IMR-90 (cell line): ENCODE measurements around the gene HAVCR1.

Experiments
- CEBPB ChIP-seq: IDR thresholded peaks from 2 replicates; pipeline ENCODE4 v1.6.1; 2012; ENCODE audit warnings: low read depth, low read length, improper control_type of control experiment
- CHD1 ChIP-seq: IDR thresholded peaks from 2 replicates; pipeline ENCODE4 v1.6.1; 2012; ENCODE audit warnings: low read depth, low read length, improper control_type of control experiment
- FOS ChIP-seq: fragments of 150-350 bp; IDR thresholded peaks from 2 replicates; pipeline ENCODE4 v1.6.1; 2016; ENCODE audit warnings: low read depth, low read length
- MAFK ChIP-seq: IDR thresholded peaks from 2 replicates; pipeline ENCODE4 v1.6.1; 2012; ENCODE audit warnings: low read depth, low read length, improper control_type of control experiment
- MXI1 ChIP-seq: IDR thresholded peaks from 2 replicates; pipeline ENCODE4 v1.6.1; 2012; ENCODE audit warnings: low read depth, mild to moderate bottlenecking, low read length, moderate library complexity, borderline replicate concordance
- NFE2L2 ChIP-seq: fragments of 150-350 bp; IDR thresholded peaks from 2 replicates; pipeline ENCODE4 v1.6.1; 2016; ENCODE audit warnings: low read depth, mild to moderate bottlenecking, low read length
- POLR2A ChIP-seq: IDR thresholded peaks from 2 replicates; pipeline ENCODE4 v1.6.1; 2012; ENCODE audit warnings: mild to moderate bottlenecking, low read depth, low read length
- RAD21 ChIP-seq: IDR thresholded peaks from 2 replicates; pipeline ENCODE4 v1.6.1; 2012; ENCODE audit warnings: low read length, improper control_type of control experiment
- RCOR1 ChIP-seq: IDR thresholded peaks from 2 replicates; pipeline ENCODE4 v1.6.1; 2012; ENCODE audit warnings: mild to moderate bottlenecking, low read length, improper control_type of control experiment; ENCODE audit not compliant: insufficient replicate concordance
- RFX5 ChIP-seq: IDR thresholded peaks from 2 replicates; pipeline ENCODE4 v1.8.0; 2012; ENCODE audit warnings: low read depth, mild to moderate bottlenecking, low read length, moderate library complexity
- SMC3 ChIP-seq: fragments of 150-350 bp; IDR thresholded peaks from 2 replicates; pipeline ENCODE4 v1.6.1; 2016; ENCODE audit warnings: low read depth, mild to moderate bottlenecking, antibody characterized with exemption, low read length, moderate library complexity
- TF ChIP-seq, protein P1 (sequence below): conservative IDR thresholded peaks from 2 replicates; pipeline ENCODE4 v1.5.1; 2012; ENCODE audit warnings: mild to moderate bottlenecking, low read depth, low read length, improper control_type of control experiment

DNA sequence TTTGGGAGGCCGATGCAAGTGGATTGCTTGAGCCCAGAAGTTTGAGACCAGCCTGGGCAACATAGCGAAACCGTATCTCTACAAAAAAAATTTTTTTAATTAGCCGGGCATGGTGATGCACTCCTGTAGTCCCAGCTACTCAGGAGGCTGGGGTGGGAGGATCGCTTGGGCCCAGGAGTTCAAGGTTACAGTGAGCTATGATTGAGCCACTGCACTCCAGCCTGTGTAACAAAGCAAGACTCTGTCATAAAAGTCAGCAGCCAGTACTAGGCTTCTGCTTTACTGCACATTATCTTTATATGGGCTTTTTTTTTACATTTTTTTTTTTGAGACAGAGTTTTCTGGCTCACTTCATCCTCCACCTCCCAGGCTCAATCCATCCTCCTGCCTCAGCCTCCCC lies 9.4 kb upstream of the HAVCR1 start:
- TF ChIP-seq, protein P1, sequence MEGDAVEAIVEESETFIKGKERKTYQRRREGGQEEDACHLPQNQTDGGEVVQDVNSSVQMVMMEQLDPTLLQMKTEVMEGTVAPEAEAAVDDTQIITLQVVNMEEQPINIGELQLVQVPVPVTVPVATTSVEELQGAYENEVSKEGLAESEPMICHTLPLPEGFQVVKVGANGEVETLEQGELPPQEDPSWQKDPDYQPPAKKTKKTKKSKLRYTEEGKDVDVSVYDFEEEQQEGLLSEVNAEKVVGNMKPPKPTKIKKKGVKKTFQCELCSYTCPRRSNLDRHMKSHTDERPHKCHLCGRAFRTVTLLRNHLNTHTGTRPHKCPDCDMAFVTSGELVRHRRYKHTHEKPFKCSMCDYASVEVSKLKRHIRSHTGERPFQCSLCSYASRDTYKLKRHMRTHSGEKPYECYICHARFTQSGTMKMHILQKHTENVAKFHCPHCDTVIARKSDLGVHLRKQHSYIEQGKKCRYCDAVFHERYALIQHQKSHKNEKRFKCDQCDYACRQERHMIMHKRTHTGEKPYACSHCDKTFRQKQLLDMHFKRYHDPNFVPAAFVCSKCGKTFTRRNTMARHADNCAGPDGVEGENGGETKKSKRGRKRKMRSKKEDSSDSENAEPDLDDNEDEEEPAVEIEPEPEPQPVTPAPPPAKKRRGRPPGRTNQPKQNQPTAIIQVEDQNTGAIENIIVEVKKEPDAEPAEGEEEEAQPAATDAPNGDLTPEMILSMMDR, result no peak
- TF ChIP-seq POLR2A, result no peak
- TF ChIP-seq CHD1, result no peak
- TF ChIP-seq FOS, result no peak
- no peak for TF ChIP-seq RCOR1
- no peak for TF ChIP-seq MXI1
- no peak for TF ChIP-seq RFX5
- no peak for TF ChIP-seq CEBPB
- TF ChIP-seq SMC3, result no peak
- TF ChIP-seq MAFK, result no peak
- TF ChIP-seq RAD21, result no peak
- TF ChIP-seq NFE2L2, result no peak
